A673 (cell line): ENCODE measurements around the gene SNX27.

Experiments
- CTCF ChIP-seq: fragments of 300-800, 200-600 bp; sonication (generic); conservative IDR thresholded peaks from 2 replicates; pipeline ENCODE4 v1.5.1; 2017; ENCODE audit warnings: low read depth, mild to moderate bottlenecking, antibody characterized with exemption, low read length, moderate library complexity, mixed read lengths
- EZH2 ChIP-seq: fragments of 200-600 bp; sonication (generic); IDR thresholded peaks from 2 replicates; pipeline ENCODE4 v1.6.1; 2017; ENCODE audit warnings: borderline replicate concordance, low read depth, mild to moderate bottlenecking, mixed read lengths, antibody characterized with exemption, low read length; ENCODE audit not compliant: poor library complexity, severe bottlenecking

DNA sequence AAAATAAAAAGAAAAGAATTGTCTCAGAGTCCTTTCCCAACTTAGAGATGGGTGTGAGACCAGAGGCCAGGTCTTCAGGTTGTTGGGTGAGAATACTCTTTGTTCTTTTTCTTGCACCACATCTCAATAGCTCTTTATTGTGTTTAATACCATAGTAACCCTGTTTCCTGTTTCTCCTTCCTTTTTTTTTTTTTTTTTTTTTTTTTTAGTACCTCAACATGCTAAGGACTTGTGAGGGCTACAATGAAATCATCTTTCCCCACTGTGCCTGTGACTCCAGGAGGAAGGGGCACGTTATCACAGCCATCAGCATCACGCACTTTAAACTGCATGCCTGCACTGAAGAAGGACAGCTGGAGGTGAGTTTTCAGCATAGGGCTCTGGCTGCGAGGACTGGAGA is 80.4 kb downstream of the SNX27 start:
- TF ChIP-seq CTCF (no peak), EZH2 (no peak)
